Suprapubic skin (tissue), 4 donors: Measurements from ENCODE around the gene ATM. TPM values are rescaled to one million over a fixed set of nuclear protein-coding genes. Genes with fewer than 3 reads are reported as not detected.

Experiments
- DNase-seq, 2 donors: peaks; one replicate each; pipeline ENCODE4 v3.0.0-alpha.2; 2019; ENCODE audit warnings: low spot score in 2 of 2
- H3K27ac ChIP-seq: fragments of 200-600 bp; sonication (generic); one replicate; pipeline ENCODE4 v1.5.1; 2019
- H3K27me3 ChIP-seq: fragments of 200-600 bp; sonication (generic); one replicate; pipeline ENCODE4 v1.5.1; 2019
- H3K36me3 ChIP-seq: fragments of 200-600 bp; sonication (generic); one replicate; pipeline ENCODE4 v1.5.1; 2019
- H3K4me1 ChIP-seq: fragments of 200-600 bp; sonication (generic); one replicate; pipeline ENCODE4 v1.5.1; 2019
- H3K4me3 ChIP-seq: fragments of 200-600 bp; sonication (generic); one replicate; pipeline ENCODE4 v1.5.1; 2019; ENCODE audit warnings: mild to moderate bottlenecking
- H3K9me3 ChIP-seq: fragments of 200-600 bp; sonication (generic); one replicate; pipeline ENCODE4 v1.5.1; 2019
- CTCF ChIP-seq, 2 donors: fragments of 200-600 bp in 1 of 2; fragments of 450-650 bp in 1 of 2; sonication (generic) in 1 of 2; IDR thresholded peaks; one replicate each; pipeline ENCODE4 v1.5.1; 2016 to 2019; ENCODE audit warnings: antibody characterized with exemption in 2 of 2, mild to moderate bottlenecking in 1 of 2, moderate library complexity in 1 of 2
- EP300 ChIP-seq: sonication (generic); formaldehyde crosslinking; IDR thresholded peaks from one replicate; pipeline ENCODE4 v1.6.1; 2017; ENCODE audit warnings: antibody characterized with exemption
- POLR2A ChIP-seq, 2 donors: fragments of 450-650 bp; IDR thresholded peaks; one replicate each; pipeline ENCODE4 v1.6.1; 2017; ENCODE audit warnings: antibody characterized with exemption in 2 of 2, mild to moderate bottlenecking in 2 of 2, moderate library complexity in 2 of 2
- POLR2AphosphoS5 ChIP-seq, 3 donors: sonication (generic); formaldehyde crosslinking; IDR thresholded peaks; one replicate each; pipeline ENCODE4 v1.6.1; 2017; ENCODE audit warnings: antibody characterized with exemption in 3 of 3
- WGBS: methylation state at CpG from one replicate; pipeline ENCODE4 v1.1.5; 2018; 5-methylcytosine and 5-hydroxymethylcytosine counted together
- total RNA-seq, 4 donors: library from RNA; depleted of rRNA; stranded (reverse); fragments of >200 nt; gene quantifications; one replicate each; pipeline ENCODE4 v1.1.0, GENCODE V29; 2016

ATM gene
- total RNA-seq, 4 donors from 2014 or later: 17.5 to 76.4 (median 34.2) TPM

GRCh38 chr11:108226036-108226435 is 3.2 kb downstream of the ATM start:
- no peaks in the 10 kb centered on the region for H3K9me3 ChIP-seq
- peaks cover 28% of the 10 kb centered on the region for H3K36me3 ChIP-seq
- H3K4me3 ChIP-seq: no peak overlapping the region
- no peak for DNase-seq
- H3K27ac ChIP-seq: no peak overlapping the region
- TF ChIP-seq CTCF (IDR thresholded peaks at IDR 0.05) (no peak), POLR2AphosphoS5 (IDR thresholded peaks at IDR 0.05) (no peak), EP300 (no peak), POLR2A (IDR thresholded peaks at IDR 0.05) (no peak)
- WGBS: 87% methylated on average over 2 of the region's 2 CpGs
- peaks cover 33% of the 10 kb centered on the region for H3K4me1 ChIP-seq
- H3K27me3 ChIP-seq: no peaks in the 10 kb centered on the region

GRCh38 chr11:108228251-108228650 is 5.4 kb downstream of the ATM start:
- H3K27ac ChIP-seq: no peak overlapping the region
- 71% methylated on average over 2 of the region's 2 CpGs for WGBS
- peaks cover 45% of the 10 kb centered on the region for H3K36me3 ChIP-seq
- no peak overlapping the region for H3K4me3 ChIP-seq
- peaks cover 25% of the 10 kb centered on the region for H3K4me1 ChIP-seq
- no peaks in the 10 kb centered on the region for H3K27me3 ChIP-seq
- no peaks in the 10 kb centered on the region for H3K9me3 ChIP-seq
- DNase-seq: no peak
- TF ChIP-seq POLR2AphosphoS5 (IDR thresholded peaks at IDR 0.05) (no peak), EP300 (no peak), POLR2A (IDR thresholded peaks at IDR 0.05) (no peak), CTCF (IDR thresholded peaks at IDR 0.05) (no peak)

- H3K27ac ChIP-seq: no peak overlapping the region
- DNase-seq: no peak
- no peaks in the 10 kb centered on the region for H3K9me3 ChIP-seq
- no peaks in the 10 kb centered on the region for H3K27me3 ChIP-seq
- TF ChIP-seq EP300: no peak
- no peak for TF ChIP-seq POLR2A (IDR thresholded peaks at IDR 0.05)
- no peak for TF ChIP-seq CTCF (IDR thresholded peaks at IDR 0.05)
- H3K4me1 ChIP-seq: peaks cover 2% of the 10 kb centered on the region
- WGBS: 93% methylated on average over 2 of the region's 2 CpGs
- peaks cover 57% of the 10 kb centered on the region for H3K36me3 ChIP-seq
- H3K4me3 ChIP-seq: no peak overlapping the region
These were observed 10.5 kb downstream of the ATM start for GRCh38 chr11:108233277-108233945.

GRCh38 chr11:108235192-108235591 is 12.3 kb downstream of the ATM start:
- 89% methylated on average over 1 of the region's 1 CpG for WGBS
- Histone ChIP-seq H3K36me3 (peaks cover 49% of the 10 kb centered on the region), H3K27me3 (no peaks in the 10 kb centered on the region), H3K4me1 (peaks cover 2% of the 10 kb centered on the region), H3K9me3 (no peaks in the 10 kb centered on the region), H3K27ac (no peak overlapping the region), H3K4me3 (no peak overlapping the region)
- TF ChIP-seq EP300: no peak
- TF ChIP-seq CTCF (IDR thresholded peaks at IDR 0.05): no peak
- no peak for TF ChIP-seq POLR2A (IDR thresholded peaks at IDR 0.05)
- no peak for TF ChIP-seq POLR2AphosphoS5 (IDR thresholded peaks at IDR 0.05)
- DNase-seq: no peak

GRCh38 chr11:108235633-108236032 is 12.8 kb downstream of the ATM start:
- no peak for DNase-seq
- Histone ChIP-seq H3K4me3 (no peak overlapping the region), H3K27me3 (no peaks in the 10 kb centered on the region), H3K9me3 (no peaks in the 10 kb centered on the region), H3K27ac (no peak overlapping the region), H3K36me3 (peaks cover 48% of the 10 kb centered on the region), H3K4me1 (peaks cover 2% of the 10 kb centered on the region)
- WGBS: 98% methylated on average over 2 of the region's 2 CpGs
- TF ChIP-seq POLR2A (IDR thresholded peaks at IDR 0.05) (no peak), CTCF (IDR thresholded peaks at IDR 0.05) (no peak), POLR2AphosphoS5 (IDR thresholded peaks at IDR 0.05) (no peak), EP300 (no peak)
